Heart left ventricle (tissue), 13 donors: ENCODE results near the gene TMCO6.

ENCODE experiments used
- POLR2A ChIP-seq, 2 donors: fragments of 450-650 bp; IDR thresholded peaks; one replicate each; pipeline ENCODE4 v1.6.1; 2017; ENCODE audit warnings: antibody characterized with exemption in 2 of 2, mild to moderate bottlenecking in 2 of 2, moderate library complexity in 2 of 2
- TF ChIP-seq, protein P1 (sequence below), 12 donors: fragments of 200-600 bp; sonication (generic) in 4 of 12; IDR thresholded peaks; one replicate each; pipeline versions ENCODE4 v1.5.0 to v1.8.0; 2018 to 2022; ENCODE audit warnings: antibody characterized with exemption in 12 of 12, mild to moderate bottlenecking in 5 of 12
- donor health status: ischemic (EF 13 %, LVEDD 7.1; RV severe dilation, severe dysfunction).
- donor health status: DM: no; HTN: yes; CAD: no.
- donor health status: DM: no; HTN: no; CAD: no.
- donor health status: ischemic (EF 25% LVEDD 6.9; RV normal size, moderate dysfunction).
- donor health status: ischemic (EF 25% LVEDD 5.7; RV mildly dilated, moderate dysfunction).
- donor health status: ischemic (EF 35%, LVEDD 5.7; RV mildly dilated, moderate dysfunction).
- donor health status: nonischemic (EF 11% LVEDD 7.7; RV severe dilation, severe dysfunction).
- donor health status: DM: yes; HTN: yes; CAD: no.
- donor health status: PGD.
- donor health status: ischemic (EF 29% LVEDD 5.4; RV normal size, mild dysfunction).
- donor health status: nonischemic (EF 23%, LVEDD 6.1; RV moderate dilation, normal function).

DNA sequence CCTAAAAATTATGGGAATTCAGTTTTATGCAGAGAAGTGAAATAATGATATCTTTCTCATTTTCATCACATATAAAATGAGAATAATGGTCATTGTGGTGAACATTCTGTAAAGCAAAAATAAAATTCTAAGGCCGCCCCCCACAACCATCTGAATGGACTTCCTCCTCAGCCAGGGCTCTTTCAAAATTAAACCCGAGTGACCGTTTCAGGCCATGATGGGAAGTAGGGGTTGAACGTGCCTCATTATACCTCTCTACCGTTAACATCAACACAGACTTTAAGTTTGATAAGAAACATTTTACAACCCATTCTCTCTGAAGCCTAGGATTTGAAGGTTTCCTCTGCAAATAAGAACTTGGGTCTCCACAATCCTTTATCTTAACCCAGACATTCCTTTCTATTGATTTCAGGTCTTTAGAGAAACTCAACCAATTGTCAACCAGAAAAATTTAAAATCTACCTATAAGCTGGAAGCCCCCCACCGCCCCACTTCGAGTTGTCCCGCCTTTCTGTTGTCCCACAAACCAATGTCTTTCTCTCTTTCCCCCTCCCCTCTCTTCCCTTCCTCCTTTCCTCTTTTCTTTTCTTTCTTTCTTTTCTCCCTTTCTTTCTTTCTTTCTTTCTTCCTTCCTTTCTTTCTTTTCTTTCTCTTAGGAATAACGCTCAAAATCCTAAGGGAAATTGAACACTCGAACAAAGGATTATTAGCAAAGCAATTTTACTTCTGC, 1.7 kb upstream of the TMCO6 start:
- TF ChIP-seq, protein P1, sequence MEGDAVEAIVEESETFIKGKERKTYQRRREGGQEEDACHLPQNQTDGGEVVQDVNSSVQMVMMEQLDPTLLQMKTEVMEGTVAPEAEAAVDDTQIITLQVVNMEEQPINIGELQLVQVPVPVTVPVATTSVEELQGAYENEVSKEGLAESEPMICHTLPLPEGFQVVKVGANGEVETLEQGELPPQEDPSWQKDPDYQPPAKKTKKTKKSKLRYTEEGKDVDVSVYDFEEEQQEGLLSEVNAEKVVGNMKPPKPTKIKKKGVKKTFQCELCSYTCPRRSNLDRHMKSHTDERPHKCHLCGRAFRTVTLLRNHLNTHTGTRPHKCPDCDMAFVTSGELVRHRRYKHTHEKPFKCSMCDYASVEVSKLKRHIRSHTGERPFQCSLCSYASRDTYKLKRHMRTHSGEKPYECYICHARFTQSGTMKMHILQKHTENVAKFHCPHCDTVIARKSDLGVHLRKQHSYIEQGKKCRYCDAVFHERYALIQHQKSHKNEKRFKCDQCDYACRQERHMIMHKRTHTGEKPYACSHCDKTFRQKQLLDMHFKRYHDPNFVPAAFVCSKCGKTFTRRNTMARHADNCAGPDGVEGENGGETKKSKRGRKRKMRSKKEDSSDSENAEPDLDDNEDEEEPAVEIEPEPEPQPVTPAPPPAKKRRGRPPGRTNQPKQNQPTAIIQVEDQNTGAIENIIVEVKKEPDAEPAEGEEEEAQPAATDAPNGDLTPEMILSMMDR (IDR thresholded peaks at IDR 0.05), result no peak
- no peak for TF ChIP-seq POLR2A (IDR thresholded peaks at IDR 0.05)
